AG08395 (cell line): ENCODE measurements around the gene L2HGDH.
A peak's percentile ranks its signal among the peaks of the same experiment; 100 is the strongest.

Source experiments
- DNase-seq: peaks from one replicate; pipeline ENCODE4 v3.0.0; 2012; ENCODE audit warnings: mixed read lengths, low spot score

L2HGDH gene

DNA sequence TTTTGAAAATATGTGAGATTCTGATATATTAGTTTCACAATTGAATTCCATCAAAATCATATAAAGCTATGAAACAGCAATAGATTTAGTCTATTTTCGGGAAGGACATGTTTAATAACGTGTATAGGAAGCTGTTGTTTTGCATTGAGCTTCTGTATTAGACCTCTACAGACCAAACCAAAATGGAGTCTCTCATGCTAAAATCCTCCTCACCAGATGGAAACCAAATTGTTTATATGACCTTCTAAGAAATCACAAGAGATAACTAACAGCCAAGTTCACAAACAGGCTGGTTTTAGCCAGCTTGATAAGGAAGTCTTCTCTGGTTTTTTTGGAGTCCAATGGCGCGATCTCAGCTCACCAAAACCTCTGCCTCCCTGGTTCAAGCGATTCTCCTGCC, 23.9 kb downstream of the L2HGDH start:
- DNase-seq = no peak

DNA sequence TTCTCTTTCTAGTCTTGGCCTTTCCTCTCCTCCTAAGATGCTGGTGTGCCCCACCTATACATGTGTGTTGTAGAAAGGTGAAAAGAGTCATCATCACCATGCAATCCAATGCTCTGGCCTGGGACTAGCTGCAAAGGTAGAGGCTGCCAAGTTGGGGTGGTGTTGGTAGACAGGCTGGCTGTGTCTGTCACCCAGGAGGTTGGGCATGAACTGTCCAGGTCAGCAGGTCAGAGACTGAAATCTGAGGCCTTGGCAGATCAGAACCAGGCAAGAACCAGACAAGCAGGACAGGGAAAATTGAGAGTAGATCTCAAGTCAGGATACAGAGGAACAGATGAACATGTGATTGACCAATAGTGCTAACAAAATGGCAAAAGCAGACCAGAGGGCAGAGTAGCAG, 26.2 kb downstream of the L2HGDH start:
- DNase-seq = no peak

DNA sequence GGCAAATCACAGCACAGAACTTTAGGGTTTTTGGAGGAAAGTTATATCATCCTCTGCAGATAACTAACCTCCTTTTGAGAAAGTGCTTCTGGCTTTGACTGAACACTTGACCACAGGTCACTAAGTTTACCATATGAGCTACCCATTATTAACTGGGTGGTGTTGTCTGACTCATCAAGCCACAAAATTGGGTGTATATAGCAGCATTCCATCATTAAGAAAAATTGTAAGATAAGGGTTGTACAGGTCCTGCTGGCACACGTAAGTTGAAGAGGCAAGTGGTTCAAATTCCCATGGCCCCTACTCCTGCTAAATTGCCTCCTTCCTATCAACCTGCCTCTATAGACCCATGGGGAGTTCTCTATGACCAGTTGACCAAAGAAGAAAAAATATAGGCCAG, 39.5 kb downstream of the L2HGDH start:
- DNase-seq = no peak

DNA sequence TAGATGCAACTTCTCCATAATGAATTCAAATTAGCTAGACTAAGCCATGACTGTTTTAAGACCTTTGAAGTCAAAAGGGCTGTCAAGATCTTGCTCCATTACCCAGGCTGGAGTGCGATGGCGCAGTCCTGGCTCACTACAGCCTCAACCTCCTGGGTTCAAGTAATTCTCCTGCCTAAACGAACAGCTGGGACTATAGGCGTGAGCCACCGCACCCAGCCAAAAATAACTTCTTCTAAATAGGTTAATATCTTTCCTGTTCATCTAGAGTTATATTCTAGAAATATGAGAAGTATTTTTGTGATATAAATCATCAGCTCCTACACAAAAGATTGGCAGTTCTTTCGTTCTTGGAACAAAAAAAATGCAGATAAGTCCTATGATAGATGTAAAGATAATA, 41.1 kb downstream of the L2HGDH start:
- DNase-seq = no peak

DNA sequence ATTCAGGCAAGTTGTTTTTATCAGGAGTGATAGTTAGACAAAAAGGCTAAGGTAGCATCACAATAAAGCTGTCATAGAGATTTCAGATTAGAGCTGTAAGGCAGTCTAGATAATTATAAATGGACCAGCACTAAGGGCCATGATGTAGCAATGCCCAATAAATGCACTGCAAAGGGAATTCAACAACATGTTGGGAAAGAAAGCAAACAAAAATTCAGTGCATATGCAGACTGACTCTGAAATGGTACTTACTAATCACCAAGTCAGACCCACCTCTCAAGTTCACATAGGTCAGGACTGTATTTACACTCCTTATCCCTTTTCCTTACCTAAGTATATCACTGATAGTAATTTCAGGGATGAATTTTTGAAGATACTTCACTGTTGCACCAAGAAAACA, 47.0 kb downstream of the L2HGDH start:
- no peak for DNase-seq

DNA sequence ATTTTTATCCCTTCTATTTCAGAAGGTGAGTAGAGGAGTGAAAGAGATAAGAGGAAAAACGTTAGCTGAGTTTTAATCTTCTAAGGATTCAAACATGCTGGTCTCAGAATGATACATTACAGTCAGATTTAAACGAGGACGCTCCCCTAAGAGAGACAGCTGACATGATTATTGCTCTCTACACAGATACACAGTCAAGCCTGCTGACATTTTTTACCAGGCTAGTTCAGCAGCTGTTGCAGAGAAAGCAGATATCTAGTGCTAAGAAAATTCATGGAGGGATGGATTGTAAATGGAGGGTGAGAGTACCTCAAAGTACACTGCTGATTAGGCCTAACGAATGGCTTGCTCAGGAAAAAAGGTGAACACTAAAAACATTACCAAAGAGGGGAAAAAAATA, 48.7 kb downstream of the L2HGDH start:
- no peak for DNase-seq

DNA sequence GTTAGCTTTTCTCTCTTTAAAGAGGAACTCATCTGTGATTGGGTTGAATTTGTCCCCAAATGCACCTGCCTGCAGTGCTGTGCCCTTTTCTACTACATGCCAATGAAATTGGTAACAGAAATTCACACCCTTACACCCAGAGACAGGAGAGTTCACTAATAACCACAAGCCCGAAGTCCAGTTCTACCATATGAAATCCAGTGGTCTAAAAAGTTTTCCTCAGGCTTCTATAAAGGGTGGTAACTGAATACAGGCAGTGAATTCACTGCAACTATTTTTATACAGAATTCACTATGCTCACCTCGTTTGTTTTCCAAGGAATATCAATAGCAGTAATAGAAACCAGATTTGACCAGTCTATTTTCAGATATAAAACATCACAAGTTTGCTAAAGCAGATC, 49.2 kb downstream of the L2HGDH start:
- DNase-seq = no peak

DNA sequence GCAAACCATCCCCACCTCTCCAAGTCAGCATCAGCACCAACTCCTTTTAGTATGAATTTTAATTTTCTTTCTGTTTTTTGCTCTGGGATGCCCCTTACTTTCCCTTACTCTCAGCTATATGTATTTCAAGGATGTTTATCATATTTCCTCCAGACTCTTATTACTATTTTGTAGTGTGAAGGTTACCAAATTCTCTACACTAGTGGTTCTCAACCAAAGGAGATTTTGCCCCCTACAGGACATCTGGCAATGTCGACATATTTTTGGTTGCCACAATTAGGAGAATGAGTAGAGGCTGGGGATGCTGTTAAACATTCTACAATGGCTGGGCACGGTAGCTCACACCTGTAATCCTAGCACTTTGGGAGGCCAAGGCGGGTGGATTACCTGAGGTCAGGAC, 51.5 kb downstream of the L2HGDH start:
- peak; percentile 46 for DNase-seq

DNA sequence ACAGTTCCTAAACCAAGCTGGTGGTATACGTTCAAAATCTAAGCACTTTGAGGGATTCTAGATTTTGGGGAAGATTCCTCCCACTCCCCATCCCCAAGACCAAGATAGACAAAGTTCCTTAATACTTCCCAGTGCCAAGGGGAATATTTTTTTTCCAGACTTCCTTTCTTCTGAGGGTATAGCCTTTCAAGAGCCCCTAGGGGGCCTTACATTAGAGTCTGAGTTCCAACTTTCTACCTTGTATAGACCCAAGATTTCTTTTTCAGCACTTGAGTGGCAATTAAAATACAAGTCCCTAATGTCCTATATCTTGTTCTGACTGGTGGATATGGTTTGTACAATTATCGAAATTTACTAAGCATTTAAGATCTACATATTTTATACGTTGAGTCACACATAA, 52.0 kb downstream of the L2HGDH start:
- no peak for DNase-seq

DNA sequence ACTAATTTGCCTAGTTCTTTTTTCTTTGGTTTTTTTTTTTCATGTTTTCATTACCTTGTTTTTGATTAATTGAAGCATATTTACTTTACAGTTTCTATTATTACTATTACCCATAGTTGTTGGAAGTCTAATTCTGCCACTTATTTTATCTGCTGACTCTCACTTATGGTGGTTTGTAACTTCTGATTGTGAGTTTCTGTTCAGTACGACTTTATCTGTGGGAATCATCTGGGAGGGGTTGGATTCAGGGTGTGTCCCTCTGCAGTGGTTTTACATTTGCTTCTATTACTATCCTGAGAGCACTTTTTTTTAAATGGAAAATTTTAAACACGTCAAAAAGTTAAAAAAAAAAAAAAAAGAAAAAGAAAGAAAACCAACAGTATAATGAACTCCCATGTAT, 54.3 kb downstream of the L2HGDH start:
- no peak for DNase-seq

DNA sequence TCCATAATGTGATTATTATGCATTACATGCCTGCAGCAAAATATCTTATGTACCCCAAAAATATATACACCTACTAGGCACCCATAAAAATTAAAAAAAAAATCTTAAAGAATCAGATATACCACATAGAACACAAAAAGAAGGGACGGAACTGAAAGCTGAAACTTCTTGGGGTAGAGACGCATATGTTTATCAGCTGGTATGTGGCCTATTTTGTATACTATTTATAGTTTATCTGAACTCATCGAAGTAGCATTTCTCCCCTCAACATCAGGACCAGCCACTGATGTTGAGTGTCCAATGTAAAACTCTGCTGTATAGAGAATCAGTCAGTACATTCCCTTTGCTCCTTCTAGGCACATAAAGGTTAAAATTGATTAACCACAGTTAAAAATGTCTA, 57.8 kb downstream of the L2HGDH start:
- no peak for DNase-seq

DNA sequence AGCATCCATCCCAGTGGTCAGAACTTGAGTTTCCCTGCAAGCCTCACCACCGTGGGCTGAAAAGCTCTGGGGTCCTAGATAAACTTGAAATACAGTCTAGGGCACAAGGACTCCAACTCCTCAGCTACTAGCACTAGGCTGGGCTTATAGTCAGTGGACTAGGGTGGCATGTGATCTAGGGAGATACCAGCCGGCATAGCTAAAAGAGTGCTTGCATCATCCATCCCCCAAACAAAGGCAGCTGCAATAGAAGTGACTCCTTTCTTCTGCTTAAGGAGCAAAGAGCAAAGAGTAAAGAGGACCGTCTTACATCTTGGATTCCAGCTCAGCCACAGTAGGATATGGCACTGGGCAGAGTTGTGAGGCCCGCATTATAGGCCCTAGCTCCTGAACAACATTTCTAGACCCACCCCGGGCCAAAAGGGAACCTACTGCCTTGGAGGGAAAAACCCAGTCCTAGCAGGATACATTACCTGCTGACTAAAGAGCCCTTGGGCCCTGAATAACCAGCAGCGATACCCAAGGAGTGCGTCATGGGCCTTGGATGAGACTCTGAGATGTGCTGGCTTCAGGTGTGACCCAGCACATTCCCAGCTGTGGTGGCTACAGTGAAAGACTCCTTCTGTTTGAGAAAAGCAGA, 62.8 kb downstream of the L2HGDH start:
- DNase-seq = no peak

DNA sequence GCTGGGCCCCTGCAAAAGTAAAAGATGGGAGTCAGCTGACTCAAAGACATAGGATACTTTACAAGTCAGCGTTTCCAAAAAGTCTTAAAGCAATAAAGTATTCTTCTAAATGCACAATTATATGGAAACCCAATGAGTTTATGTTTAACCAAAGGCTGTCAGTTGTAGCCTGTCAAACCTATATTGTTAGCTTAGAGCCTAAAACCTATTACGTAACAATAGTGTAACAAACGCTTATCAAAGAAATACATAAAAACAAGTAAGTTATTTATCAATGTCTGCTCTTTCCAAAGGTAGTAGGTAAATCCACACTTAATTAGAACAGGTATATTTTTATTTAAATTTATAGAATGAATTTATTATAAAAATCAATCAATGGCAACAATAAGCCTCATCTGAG, 64.8 kb downstream of the L2HGDH start:
- no peak for DNase-seq

DNA sequence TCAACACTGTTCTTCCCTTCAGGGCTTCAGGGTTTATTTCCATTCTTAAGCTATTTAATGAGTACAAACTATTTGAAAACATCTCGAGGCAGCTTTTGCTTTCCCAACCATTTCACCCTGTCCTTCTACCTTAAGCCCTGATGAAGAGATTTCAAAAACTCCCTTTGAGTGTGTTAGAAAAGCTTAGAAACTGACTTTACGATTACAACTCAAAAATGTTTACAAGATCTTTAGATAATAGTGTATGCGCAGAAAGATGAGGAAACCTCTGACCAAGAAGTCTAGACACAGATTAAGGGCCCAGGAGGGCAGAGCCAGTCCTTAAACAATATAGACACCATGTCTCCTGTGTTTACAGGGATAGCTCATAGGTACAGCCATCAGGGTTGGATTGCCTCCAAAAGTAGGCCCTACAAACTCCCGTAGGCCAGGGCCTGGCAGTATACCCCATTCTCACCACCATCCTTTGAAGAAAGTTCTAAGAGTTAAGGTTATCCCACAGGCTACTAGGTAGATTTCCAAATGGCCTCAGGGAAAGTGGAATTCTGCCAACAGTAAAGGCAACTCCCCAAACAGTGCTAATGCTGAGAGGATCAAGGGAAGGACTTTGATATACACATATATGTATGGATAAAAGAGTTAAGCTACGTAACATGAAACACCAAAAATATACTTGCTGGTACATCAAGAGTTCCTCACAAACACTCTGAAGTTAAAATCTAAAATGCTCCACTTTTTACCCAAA, 69.3 kb downstream of the L2HGDH start:
- DNase-seq = no peak

DNA sequence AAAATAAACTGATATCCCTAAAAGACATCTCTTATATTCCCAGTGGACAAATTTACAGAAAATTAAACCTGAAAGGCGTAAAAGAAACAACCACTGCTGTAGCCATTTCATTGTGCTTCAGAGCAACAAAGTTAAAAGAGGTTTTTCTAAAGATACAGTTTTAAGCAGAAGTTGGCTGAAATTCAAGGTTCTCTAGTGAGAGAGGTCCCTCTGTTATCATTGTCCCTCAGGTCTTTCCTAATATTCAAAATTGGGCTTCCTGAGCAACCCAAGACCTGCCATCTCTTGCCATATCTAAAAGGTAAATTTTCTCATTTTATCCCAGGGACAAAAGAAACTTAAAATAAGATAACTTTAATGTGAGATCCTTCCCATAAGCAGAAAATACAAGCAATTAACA, 69.9 kb downstream of the L2HGDH start:
- DNase-seq = no peak

DNA sequence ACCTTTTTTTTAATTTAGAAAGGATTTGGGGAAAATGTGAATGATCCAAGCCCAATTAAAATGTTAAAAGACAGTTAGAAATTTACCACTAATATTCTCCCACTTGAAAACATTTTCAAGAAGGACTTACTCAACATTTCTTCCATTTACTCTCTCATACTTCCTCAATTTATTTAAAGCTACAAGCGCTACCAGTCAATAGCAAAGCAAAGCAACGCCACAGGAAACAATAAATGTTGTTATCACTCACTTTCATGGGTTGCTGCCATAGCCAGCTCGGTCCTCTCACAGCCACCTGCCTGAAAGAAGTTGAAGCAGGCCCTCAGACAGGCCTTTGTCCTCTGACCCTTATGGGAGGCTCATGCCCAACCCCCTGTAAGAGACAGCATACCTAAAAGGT, 74.6 kb downstream of the L2HGDH start:
- no peak for DNase-seq

DNA sequence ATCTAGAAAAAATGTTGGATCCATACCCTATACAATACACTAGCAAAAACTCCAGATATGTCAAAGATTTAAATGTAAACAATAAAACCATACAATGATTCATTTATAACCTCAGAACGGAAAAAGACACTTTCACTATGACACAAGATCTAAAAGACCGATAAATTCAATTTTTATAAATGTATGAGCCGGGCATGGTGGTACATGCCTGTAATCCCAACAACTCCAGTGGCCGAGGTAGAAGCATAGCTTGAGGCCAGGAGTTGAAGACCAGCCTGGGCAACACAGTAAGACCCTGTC, 78.1 kb downstream of the L2HGDH start:
- DNase-seq = no peak

DNA sequence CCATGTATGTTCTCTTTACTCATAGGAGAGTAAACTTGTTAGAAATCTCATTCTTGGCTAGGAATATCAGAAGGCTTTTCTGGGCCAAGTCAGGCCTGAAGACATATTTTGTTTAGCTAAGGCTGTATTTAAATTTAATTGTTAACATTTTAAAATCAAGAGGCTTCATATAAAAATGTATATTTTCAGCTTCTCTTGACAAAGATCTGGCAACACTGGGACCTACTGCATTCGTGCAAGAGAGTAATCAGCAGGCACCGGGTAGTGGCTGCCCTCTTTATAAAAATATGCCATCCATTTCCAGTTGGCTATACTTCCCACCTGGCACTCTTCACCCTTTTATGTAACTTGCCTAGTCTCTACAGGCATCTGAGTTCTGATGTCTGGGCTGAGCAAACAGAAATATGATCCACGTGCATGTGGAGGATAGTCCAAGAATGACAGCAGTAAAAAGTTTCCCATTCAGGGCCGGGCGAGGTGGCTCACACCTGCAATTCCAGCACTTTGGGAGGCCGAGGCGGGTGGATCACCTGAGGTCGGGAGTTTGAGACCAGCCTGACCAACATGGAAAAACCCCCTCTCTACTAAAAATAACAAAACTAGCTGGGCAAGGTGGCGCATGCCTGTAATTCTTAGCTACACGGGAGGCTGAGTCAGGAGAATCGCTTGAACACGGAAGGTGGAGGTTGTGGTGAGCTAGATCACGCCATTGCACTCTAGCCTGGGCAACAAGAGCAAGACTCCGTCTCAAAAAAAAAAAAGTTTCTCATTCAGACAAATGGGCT, 78.7 kb downstream of the L2HGDH start:
- no peak for DNase-seq

DNA sequence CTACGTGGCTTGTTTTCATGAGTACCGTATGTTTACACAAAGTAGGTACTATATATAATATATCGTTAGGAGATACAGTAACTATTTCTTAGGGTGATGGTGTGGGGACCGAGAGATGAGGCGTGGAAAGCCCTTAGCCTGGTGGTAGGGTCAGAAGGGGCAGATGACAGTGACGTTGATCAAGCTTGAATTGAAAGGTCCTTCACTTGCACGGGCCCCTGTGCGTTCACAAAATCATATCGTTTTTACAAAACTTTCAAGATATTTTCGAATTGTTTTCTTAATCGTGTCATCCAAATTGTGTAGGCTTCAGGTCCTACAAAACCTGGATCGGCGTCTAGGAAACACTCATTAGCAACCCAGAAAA, 79.8 kb downstream of the L2HGDH start:
- DNase-seq = no peak

DNA sequence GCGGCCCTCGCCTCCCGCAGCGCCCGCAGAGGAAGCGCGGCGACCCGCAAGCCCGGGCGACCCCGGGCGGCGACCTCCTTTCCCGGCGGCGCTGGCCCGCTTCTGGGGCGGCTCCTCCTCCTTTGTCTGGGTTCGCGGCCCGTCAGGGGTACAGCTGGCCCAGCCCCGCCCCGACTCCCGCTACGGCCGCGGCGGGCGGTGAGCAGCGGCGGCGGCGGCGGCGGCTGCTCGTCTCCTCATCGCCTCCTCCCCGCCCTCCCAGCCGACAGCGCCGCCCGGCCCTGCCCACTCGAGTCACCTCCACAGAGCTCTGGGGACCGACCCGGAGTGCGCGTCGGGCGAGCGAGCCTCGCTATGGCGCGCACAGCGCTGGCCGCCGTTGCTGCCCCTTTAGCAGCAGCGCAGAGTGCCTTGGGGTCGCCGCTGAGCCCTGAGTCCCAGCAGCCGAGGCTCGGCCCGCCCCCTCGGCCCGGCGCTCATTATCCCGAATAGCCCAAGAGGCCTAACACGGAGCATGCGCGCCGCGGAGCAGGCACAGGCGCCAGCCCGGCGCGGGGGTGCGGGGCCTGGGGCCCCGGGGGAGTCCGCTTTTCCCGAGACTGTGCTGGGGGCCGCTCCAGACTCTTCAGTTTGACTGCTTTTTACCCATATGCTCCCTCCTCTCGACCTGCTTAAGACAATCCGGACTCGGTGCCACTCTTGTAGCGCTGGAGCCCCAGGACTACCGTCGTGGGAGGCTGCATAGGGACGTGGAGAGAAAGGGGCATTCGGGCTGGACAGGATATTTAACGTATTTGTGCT, 80.4 kb downstream of the L2HGDH start, which contains the start of gene SOS2:
Gene SOS2, minus strand, starts transcription at position 104 of the 801 bp plus-strand sequence. CDS start 295 bp downstream, outside the sequence.
- DNase-seq = peak; percentile 89

DNA sequence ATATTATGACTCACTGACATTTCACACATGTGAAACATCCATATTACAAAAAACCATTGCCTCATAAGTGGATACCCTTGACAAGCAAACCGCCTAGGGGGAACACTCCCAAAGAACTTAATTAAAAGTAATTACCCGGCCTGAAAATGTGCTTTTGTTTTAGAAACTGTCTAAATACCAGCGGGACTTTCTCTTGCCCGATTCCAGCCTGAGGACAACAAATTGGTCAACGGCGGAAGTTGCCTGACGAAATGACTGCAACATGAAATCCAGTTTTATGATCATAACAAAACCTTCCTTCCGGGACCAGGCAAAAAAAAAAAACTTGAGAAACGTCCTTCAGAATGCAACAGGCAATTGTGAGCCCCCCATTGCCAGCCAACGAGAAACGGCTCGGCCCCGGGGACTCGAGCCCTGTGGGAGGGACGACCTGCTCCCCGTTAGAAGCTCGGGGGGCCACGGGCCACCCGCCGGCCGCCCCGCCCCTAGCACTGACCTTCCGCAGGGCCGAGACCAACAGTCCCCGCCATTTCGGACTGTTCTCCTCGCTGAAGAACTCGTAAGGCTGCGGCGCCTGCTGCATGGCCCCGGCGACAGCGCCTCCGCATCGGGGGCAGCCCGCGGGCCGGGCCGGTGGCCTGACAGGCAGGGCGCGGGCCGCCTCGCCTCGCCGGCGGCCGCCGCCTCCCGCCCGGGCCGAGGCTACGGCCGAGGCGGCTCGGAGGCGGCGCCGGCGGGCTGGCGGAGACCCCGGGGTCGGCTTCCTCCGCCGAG, 81.1 kb downstream of the L2HGDH start:
- DNase-seq = peak; percentile 21

DNA sequence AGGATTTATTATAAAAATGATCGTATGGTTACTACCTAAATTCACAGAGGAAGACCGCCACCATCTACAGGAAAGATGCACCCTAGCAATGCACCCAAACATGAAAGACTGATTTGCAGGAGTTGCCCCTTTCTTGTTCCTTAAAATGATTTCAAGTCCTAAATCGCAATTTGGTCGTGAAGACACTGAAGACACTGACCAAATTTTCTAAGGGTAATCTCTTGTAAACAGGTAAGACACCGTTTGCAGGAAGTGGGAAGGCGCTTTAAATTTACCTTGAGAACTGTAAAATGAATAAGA, 81.7 kb downstream of the L2HGDH start:
- DNase-seq = no peak
